Cardiac muscle cell (in vitro differentiated cells and primary cell): Measurements from ENCODE around the gene ITGB2. TPM values are rescaled to one million over a fixed set of nuclear protein-coding genes. Genes with fewer than 3 reads are reported as not detected.

Experiments used
- DNase-seq, 2 donors: peaks; one replicate each; pipeline versions ENCODE4 v3.0.0 to v3.0.0-alpha.2; 2010 to 2017; ENCODE audit warnings: low read depth in 1 of 2, low spot score in 1 of 2
- H3K27ac ChIP-seq: fragments of 200-600 bp; sonication (generic); 2 replicates; pipeline ENCODE4 v1.5.1; 2016
- H3K27me3 ChIP-seq: fragments of 200-600 bp; sonication (generic); 2 replicates; pipeline ENCODE4 v1.6.0; 2016; ENCODE audit warnings: control low read depth
- H3K36me3 ChIP-seq: fragments of 200-600 bp; sonication (generic); 2 replicates; pipeline ENCODE4 v1.5.1; 2016; ENCODE audit warnings: control low read depth
- H3K4me1 ChIP-seq: fragments of 200-600 bp; sonication (generic); 2 replicates; pipeline ENCODE4 v1.8.1; 2017; ENCODE audit warnings: low read depth, mild to moderate bottlenecking, mixed run types
- H3K4me3 ChIP-seq: fragments of 200-600 bp; sonication (generic); 2 replicates; pipeline ENCODE4 v1.5.1; 2016; ENCODE audit warnings: mild to moderate bottlenecking
- H3K9me3 ChIP-seq: fragments of 200-600 bp; sonication (generic); 2 replicates; pipeline ENCODE4 v1.5.1; 2017; ENCODE audit warnings: low read depth, mild to moderate bottlenecking, control low read depth
- polyA plus RNA-seq: library from polyadenylated mRNA; unstranded; fragments of >200 nt; fragmentation: Nextera tagmentation; extraction: Ambion mirVana; gene quantifications from 2 replicates; pipeline ENCODE4 v1.2.1, GENCODE V29; 2016
- total RNA-seq: library from RNA; depleted of rRNA; stranded (reverse); fragments of >200 nt; gene quantifications from 2 replicates; pipeline ENCODE4 v1.2.3, GENCODE V29; 2016
- TF ChIP-seq, protein P1 (sequence below): IDR thresholded peaks from 2 replicates; pipeline ENCODE4 v1.5.1; 2012; ENCODE audit warnings: low read depth, mild to moderate bottlenecking, low read length

ITGB2 gene
- total and polyA plus RNA-seq, 2 experiments from 2014 or later, result 0.27 to 0.57 TPM

DNA sequence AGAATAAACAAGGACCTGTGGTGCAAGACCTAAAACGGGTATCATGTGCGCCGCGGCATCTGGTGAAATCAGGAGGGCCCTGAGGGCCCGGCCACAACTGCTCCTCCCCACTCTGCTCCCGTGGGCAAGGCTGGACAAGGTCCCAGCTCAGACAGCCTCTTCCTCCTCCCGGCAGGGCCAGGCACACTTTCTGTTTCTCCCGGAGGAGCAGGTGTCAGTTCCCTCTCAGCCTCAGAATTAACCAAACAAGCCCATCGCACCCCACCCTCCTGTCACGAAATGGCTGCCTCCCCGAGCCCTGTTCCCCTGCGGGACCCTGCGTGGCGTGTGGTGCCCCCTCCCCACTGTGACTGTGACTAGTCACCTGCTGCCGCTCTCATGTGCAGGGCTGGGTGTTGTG, 62.4 kb downstream of the ITGB2 start:
- peaks cover 46% of the 10 kb centered on the region for H3K36me3 ChIP-seq
- no peak overlapping the region for H3K27ac ChIP-seq
- H3K4me1 ChIP-seq, result no peaks in the 10 kb centered on the region
- TF ChIP-seq, protein P1, sequence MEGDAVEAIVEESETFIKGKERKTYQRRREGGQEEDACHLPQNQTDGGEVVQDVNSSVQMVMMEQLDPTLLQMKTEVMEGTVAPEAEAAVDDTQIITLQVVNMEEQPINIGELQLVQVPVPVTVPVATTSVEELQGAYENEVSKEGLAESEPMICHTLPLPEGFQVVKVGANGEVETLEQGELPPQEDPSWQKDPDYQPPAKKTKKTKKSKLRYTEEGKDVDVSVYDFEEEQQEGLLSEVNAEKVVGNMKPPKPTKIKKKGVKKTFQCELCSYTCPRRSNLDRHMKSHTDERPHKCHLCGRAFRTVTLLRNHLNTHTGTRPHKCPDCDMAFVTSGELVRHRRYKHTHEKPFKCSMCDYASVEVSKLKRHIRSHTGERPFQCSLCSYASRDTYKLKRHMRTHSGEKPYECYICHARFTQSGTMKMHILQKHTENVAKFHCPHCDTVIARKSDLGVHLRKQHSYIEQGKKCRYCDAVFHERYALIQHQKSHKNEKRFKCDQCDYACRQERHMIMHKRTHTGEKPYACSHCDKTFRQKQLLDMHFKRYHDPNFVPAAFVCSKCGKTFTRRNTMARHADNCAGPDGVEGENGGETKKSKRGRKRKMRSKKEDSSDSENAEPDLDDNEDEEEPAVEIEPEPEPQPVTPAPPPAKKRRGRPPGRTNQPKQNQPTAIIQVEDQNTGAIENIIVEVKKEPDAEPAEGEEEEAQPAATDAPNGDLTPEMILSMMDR, result no peak
- no peaks in the 10 kb centered on the region for H3K27me3 ChIP-seq
- H3K9me3 ChIP-seq, result no peaks in the 10 kb centered on the region
- no peak overlapping the region for H3K4me3 ChIP-seq
- DNase-seq, result no peak

DNA sequence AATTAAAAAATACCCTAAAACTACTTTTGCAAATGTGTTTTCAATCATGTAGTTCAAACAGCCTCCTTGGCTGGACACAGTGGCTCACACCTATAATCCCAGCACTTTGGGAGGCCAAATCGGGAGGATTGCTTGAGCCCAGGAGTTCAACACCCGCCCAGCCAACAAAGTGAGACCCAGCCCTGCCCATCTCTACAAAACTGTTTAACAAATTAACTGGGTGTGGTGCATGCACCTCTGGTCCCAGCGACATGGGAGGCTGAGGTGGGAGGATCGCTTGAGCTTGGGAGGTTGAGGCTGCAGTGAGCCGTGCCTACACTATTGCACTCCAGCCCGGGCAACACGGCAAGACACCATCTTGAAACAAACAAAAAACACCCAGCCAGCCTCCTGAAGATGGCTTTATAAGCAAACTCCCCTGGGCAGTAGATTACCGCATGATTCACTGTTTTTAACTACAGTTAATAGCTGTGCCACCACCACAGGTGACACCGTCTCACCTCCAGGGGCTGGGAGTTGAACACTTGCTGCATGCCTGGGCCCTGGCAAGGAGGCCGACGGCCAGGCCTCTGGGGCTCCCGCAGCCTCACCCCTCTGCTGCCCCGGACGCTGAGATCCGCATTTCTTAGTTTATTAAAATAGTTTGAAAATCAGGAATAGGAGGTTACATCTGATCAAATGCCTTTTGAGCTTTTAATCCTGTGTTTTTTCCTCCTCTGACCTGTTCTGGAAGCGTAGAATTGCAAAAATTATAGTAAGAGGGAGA, 63.4 kb downstream of the ITGB2 start:
- H3K4me3 ChIP-seq, result no peak overlapping the region
- TF ChIP-seq, protein P1, result no peak
- H3K9me3 ChIP-seq, result no peaks in the 10 kb centered on the region
- H3K36me3 ChIP-seq, result peaks cover 44% of the 10 kb centered on the region
- H3K4me1 ChIP-seq, result no peaks in the 10 kb centered on the region
- H3K27me3 ChIP-seq, result no peaks in the 10 kb centered on the region
- no peak for DNase-seq
- no peak overlapping the region for H3K27ac ChIP-seq

DNA sequence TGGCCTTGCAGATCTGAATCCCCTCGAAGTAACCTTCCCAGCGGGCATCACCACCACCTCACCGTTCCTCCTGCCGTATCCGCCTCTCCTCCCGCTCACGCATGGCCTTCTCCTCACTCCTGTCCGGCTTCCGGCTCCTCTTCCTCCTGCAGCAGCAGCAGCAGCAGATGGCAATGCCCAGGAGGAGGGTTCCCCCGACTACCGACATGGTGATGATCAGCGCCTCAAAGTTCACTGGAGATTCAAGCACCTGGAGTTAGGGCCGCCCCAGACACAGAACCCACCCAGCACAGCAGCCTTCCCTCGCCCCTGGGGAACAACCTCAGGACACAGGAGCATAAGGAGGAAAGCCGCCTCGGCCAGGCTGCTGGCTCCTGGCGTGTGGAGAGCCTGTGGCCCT, 64.6 kb downstream of the ITGB2 start:
- H3K27ac ChIP-seq, result no peak overlapping the region
- H3K9me3 ChIP-seq, result no peaks in the 10 kb centered on the region
- no peaks in the 10 kb centered on the region for H3K27me3 ChIP-seq
- TF ChIP-seq, protein P1, result no peak
- peaks cover 49% of the 10 kb centered on the region for H3K36me3 ChIP-seq
- H3K4me3 ChIP-seq, result no peak overlapping the region
- no peak for DNase-seq
- no peaks in the 10 kb centered on the region for H3K4me1 ChIP-seq

DNA sequence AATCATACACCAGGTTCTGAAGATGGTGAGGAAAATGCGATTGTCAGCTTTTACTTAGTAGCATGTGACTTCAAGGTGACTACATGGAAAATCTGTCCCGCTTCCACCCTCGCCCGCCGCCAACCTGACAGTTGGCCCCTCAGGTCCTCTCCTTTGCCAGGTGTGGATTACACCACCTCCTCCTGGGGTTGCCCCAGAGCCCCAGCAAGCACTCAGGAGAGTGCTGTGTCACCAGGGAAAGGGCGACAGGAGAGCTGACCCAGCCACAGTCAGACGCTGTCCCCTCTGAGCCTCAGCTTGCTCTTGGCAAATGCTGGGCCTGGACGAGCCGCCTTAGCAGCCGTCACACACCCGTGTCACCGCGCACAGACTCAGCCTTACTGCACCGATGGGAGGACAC, 65.1 kb downstream of the ITGB2 start:
- TF ChIP-seq, protein P1, result no peak
- no peak overlapping the region for H3K4me3 ChIP-seq
- no peaks in the 10 kb centered on the region for H3K4me1 ChIP-seq
- no peak overlapping the region for H3K27ac ChIP-seq
- no peaks in the 10 kb centered on the region for H3K9me3 ChIP-seq
- DNase-seq, result no peak
- no peaks in the 10 kb centered on the region for H3K27me3 ChIP-seq
- peaks cover 51% of the 10 kb centered on the region for H3K36me3 ChIP-seq

DNA sequence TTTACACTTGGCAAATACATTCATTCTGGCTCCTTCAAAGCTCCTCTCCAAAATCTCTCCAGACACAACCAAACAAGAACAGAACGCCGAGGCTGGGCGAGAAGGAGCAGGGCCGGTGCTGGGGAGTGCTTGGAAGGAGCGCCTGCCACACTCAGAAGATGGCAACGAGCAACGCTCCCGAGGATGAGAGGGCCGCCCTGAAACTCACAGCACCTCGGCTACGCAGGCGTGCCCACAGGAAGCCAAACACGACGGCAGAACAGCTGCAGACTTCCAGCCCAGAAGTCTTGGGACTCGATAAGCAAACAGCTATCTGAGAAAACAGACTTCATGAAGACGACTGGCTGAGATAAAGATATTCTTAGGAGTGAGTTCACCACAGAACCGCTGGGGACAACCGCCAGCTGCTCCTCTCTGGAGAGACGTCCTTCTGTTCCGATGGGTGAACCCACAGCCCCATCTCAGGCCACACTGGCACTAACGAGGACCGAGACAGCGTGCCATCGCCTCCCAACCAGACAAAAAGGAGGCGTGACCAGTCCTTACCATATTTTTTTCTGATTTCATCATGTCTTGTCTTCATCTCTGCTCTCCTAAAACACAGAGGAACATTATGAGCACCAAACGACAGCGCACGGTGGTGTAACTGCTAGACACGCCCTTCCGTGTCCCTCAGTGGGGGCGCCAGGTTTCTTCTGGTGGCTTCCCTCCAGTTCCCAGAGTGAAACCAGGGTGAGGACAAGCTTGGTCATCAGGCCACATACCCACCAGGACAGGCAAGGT, 65.8 kb downstream of the ITGB2 start:
- peaks cover 54% of the 10 kb centered on the region for H3K36me3 ChIP-seq
- DNase-seq, result no peak
- no peaks in the 10 kb centered on the region for H3K27me3 ChIP-seq
- TF ChIP-seq, protein P1, result no peak
- H3K4me1 ChIP-seq, result no peaks in the 10 kb centered on the region
- H3K4me3 ChIP-seq, result no peak overlapping the region
- H3K9me3 ChIP-seq, result no peaks in the 10 kb centered on the region
- no peak overlapping the region for H3K27ac ChIP-seq
